ENCODE measurements around the gene APCDD1L.

APCDD1L gene

DNA sequence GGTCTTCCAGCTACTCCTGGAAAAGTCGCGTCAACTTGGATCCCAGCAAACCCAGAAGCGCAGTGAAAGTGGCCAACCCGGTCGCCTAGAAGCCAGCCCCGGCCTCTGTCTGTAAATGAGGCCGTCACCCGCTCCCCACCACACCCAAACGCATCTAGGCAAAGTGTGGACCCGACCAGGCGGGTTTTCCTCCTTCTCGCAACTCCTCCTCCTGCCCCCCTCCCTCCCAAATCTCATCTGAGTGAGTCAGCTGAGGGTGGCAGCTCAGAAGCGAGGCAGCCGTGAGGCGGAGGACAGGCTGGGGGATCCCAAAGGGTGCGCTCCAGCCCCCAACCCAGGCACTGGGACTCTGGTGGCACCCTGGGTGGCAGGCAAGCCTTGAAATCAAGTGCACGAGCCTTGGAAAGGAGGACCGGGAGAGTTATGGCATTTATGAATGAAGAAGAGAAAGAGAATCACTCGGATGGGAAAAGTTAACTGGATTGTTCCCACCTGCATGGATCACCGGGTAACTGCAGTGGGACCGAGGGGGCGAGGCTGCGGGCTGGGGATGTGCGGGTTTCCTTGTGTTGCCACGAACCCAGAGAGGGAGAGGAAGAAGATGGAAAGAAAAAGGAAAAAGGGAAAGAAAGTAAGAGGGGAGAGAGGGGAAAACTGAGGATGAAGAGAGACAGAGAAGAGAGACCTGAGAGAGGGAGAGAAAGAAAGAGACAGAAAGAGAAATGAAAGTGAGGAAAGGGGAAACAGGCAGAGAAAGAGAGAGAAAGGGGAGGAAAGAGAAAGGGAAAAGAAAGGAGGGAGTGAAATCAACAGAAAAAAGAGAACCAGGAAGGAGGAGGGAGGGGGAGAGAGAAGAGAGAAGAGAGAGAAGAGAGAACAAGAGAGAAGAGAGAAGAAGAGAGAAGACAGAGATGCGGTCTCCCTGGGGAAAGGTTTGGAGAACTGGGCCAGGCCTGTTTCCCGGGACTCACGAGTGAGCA lies at the start of gene APCDD1L:
Gene APCDD1L, minus strand, starts transcription at position 167 of the 980 bp plus-strand sequence. CDS start 692 bp downstream, outside the sequence.
- Histone ChIP-seq H3F3A (ENCODE audit: insufficient read depth, low read length) (no peaks in the 10 kb centered on the region), H3K79me2 (ENCODE audit: insufficient read depth, low read length) (no peaks in the 10 kb centered on the region), H3K4me3 (ENCODE audit: low read depth, low read length, poor library complexity, severe bottlenecking) (no peak within 1 kb of the TSS), H4K20me1 (ENCODE audit: insufficient read depth, low read length) (no peaks in the 10 kb centered on the region), H3K36me3 (ENCODE audit: insufficient read depth, low read length) (no peaks in the 10 kb centered on the region), H3K9me3 (ENCODE audit: low read length) (no peaks in the 10 kb centered on the region), H3K9me2 (ENCODE audit: low read depth, low read length) (no peaks in the 10 kb centered on the region), H3K4me1 (ENCODE audit: insufficient read depth, low read length, severe bottlenecking) (no peaks in the 10 kb centered on the region), H2AFZ (ENCODE audit: low read length) (no peak within 1 kb of the TSS), H3K4me2 (ENCODE audit: low read length) (no peak within 1 kb of the TSS), H3K9ac (ENCODE audit: low read length) (no peak within 1 kb of the TSS), H3K27ac (ENCODE audit: low read depth, low read length, poor library complexity, severe bottlenecking) (no peak within 1 kb of the TSS), H3K27me3 (ENCODE audit: insufficient read depth, low read length) (no peaks in the 10 kb centered on the region)
- TF ChIP-seq, protein P1, sequence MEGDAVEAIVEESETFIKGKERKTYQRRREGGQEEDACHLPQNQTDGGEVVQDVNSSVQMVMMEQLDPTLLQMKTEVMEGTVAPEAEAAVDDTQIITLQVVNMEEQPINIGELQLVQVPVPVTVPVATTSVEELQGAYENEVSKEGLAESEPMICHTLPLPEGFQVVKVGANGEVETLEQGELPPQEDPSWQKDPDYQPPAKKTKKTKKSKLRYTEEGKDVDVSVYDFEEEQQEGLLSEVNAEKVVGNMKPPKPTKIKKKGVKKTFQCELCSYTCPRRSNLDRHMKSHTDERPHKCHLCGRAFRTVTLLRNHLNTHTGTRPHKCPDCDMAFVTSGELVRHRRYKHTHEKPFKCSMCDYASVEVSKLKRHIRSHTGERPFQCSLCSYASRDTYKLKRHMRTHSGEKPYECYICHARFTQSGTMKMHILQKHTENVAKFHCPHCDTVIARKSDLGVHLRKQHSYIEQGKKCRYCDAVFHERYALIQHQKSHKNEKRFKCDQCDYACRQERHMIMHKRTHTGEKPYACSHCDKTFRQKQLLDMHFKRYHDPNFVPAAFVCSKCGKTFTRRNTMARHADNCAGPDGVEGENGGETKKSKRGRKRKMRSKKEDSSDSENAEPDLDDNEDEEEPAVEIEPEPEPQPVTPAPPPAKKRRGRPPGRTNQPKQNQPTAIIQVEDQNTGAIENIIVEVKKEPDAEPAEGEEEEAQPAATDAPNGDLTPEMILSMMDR (IDR thresholded peaks at IDR 0.05; ENCODE audit: low read length) = no peak
- TF ChIP-seq EZH2 (IDR thresholded peaks at IDR 0.05; ENCODE audit: borderline replicate concordance, low read length) = no peak

GRCh38 chr20:58559368-58559729 lies 44.1 kb upstream of the APCDD1L start:
- TF ChIP-seq, protein P1 (IDR thresholded peaks at IDR 0.05; ENCODE audit: low read length) = no peak
- TF ChIP-seq EZH2 (IDR thresholded peaks at IDR 0.05; ENCODE audit: borderline replicate concordance, low read length) = no peak
- H3K9ac ChIP-seq (ENCODE audit: low read length) = no peak overlapping the region

DNA sequence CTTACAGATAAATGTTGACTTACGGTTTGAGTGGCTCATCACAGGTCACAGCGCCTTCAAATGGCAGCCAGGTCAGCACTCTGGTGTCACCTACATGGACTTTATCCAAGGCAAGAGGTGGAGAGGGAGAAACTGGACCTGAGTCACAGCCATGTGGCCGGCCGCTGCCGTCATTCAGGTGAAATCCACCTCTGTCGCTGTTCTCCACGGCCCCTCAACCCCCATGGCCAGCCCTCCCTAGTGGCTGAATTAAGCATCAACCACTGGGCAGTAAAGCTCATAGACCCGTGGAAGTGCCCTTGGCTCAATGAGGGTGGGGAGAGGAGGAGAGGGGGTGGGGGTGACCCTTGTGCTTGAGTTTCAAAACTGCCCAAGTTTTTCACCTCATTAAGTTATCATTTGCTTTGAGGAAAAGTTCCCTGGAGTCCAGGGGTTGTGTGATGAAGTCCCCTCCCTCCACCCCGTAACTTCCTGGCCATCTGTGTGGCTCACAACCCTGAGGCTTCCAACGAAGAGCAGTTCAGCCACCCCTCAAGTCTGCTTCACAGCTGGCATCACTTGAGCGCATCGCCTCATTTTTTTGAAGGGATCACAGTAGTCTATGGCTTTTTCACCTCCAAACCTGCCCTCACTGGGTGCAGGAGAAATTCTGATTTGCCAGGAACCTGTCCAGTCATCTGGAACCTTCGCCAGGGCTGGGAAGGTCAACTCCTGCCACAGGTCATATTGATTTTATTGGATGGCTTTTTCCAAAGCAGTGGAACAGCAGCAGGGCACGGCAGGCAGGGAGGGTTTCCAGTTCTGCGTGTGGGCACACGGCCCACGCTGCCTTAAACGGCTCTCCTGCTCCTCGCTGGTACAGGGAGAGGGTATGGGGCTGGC lies 43.5 kb upstream of the APCDD1L start:
- Histone ChIP-seq H3K4me3 (ENCODE audit: low read depth, low read length, poor library complexity, severe bottlenecking) (no peak overlapping the region), H3K9me3 (ENCODE audit: low read length) (no peaks in the 10 kb centered on the region), H4K20me1 (ENCODE audit: insufficient read depth, low read length) (no peaks in the 10 kb centered on the region), H3K4me2 (ENCODE audit: low read length) (no peak overlapping the region), H3K27ac (ENCODE audit: low read depth, low read length, poor library complexity, severe bottlenecking) (no peak overlapping the region), H2AFZ (ENCODE audit: low read length) (no peak overlapping the region), H3K27me3 (ENCODE audit: insufficient read depth, low read length) (peaks cover 12% of the 10 kb centered on the region), H3K4me1 (ENCODE audit: insufficient read depth, low read length, severe bottlenecking) (no peaks in the 10 kb centered on the region), H3F3A (ENCODE audit: insufficient read depth, low read length) (no peaks in the 10 kb centered on the region), H3K79me2 (ENCODE audit: insufficient read depth, low read length) (no peaks in the 10 kb centered on the region), H3K9ac (ENCODE audit: low read length) (no peak overlapping the region), H3K36me3 (ENCODE audit: insufficient read depth, low read length) (no peaks in the 10 kb centered on the region), H3K9me2 (ENCODE audit: low read depth, low read length) (no peaks in the 10 kb centered on the region)
- TF ChIP-seq, protein P1 (IDR thresholded peaks at IDR 0.05; ENCODE audit: low read length) = no peak
- TF ChIP-seq EZH2 (IDR thresholded peaks at IDR 0.05; ENCODE audit: borderline replicate concordance, low read length) = no peak

More at GRCh38 chr20:58559368-58559729, 44.1 kb upstream of the APCDD1L start:
- no peak overlapping the region for H3K27ac ChIP-seq (ENCODE audit: low read depth, low read length, poor library complexity, severe bottlenecking)
- no peaks in the 10 kb centered on the region for H4K20me1 ChIP-seq (ENCODE audit: insufficient read depth, low read length)
- no peaks in the 10 kb centered on the region for H3K36me3 ChIP-seq (ENCODE audit: insufficient read depth, low read length)
- no peak overlapping the region for H3K4me2 ChIP-seq (ENCODE audit: low read length)
- 0 out of 2 replicates have a peak, but pooled peaks cover 2% of the 10 kb centered on the region for H3K9me3 ChIP-seq (ENCODE audit: low read length)
- peaks cover 9% of the 10 kb centered on the region for H3K27me3 ChIP-seq (ENCODE audit: insufficient read depth, low read length)
- no peaks in the 10 kb centered on the region for H3K4me1 ChIP-seq (ENCODE audit: insufficient read depth, low read length, severe bottlenecking)
- H2AFZ ChIP-seq (ENCODE audit: low read length) = no peak overlapping the region
- H3F3A ChIP-seq (ENCODE audit: insufficient read depth, low read length) = no peaks in the 10 kb centered on the region
- no peaks in the 10 kb centered on the region for H3K79me2 ChIP-seq (ENCODE audit: insufficient read depth, low read length)
- no peak overlapping the region for H3K4me3 ChIP-seq (ENCODE audit: low read depth, low read length, poor library complexity, severe bottlenecking)
- H3K9me2 ChIP-seq (ENCODE audit: low read depth, low read length) = no peaks in the 10 kb centered on the region
